Thyroid gland (tissue), 4 donors: ENCODE data around the gene ZNF559.
"Not testable (repeated sequence)": the region's sequence is repeated elsewhere in the genome, so short reads cannot be mapped to it uniquely, and the experiment has no call there.

Source experiments
- CTCF ChIP-seq, 6 experiments: fragments of 200-600 bp in 3 of 6; fragments of 450-650 bp in 3 of 6; sonication (generic) in 3 of 6; IDR thresholded peaks; one replicate each; pipeline ENCODE4 v1.5.1; 2016 to 2019; ENCODE audit warnings: antibody characterized with exemption in 6 of 6, mild to moderate bottlenecking in 2 of 6, inconsistent platforms in 1 of 6, moderate library complexity in 1 of 6
- POLR2A ChIP-seq, 2 donors: fragments of 450-650 bp; IDR thresholded peaks; one replicate each; pipeline ENCODE4 v1.6.1; 2017; ENCODE audit warnings: antibody characterized with exemption in 2 of 2, mild to moderate bottlenecking in 2 of 2, moderate library complexity in 1 of 2

- not testable (repeated sequence) for TF ChIP-seq POLR2A, CTCF (IDR thresholded peaks at IDR 0.05)
These were observed 1.8 kb upstream of the ZNF559 start for GRCh38 chr19:9322201-9322600.
